GM18508 (cell line): ENCODE measurements around the gene ATXN1.

Experiments
- ATAC-seq: cut with Tn5 transposase; IDR thresholded peaks from one replicate; pipeline ENCODE4 v1.9.1; 2021; ENCODE audit warnings: moderate number of reproducible peaks; ENCODE audit not compliant: insufficient read depth, unreplicated experiment

The ATXN1 gene

GRCh38 chr6:16783952-16784565, 22.8 kb upstream of the ATXN1 start:
- no peak for ATAC-seq

- no peak for ATAC-seq
Observed at GRCh38 chr6:16783509-16783908, 22.2 kb upstream of the ATXN1 start.

GRCh38 chr6:16782278-16782677, 21.0 kb upstream of the ATXN1 start:
- no peak for ATAC-seq

GRCh38 chr6:16781348-16782169, 20.3 kb upstream of the ATXN1 start:
- no peak for ATAC-seq

- no peak for ATAC-seq
Observed at GRCh38 chr6:16778521-16778920, 17.3 kb upstream of the ATXN1 start.

- ATAC-seq, result no peak
Observed at GRCh38 chr6:16777794-16778193, 16.5 kb upstream of the ATXN1 start.

GRCh38 chr6:16776394-16777017, 15.2 kb upstream of the ATXN1 start:
- ATAC-seq, result no peak

- ATAC-seq, result no peak
Observed at GRCh38 chr6:16774437-16774836, 13.2 kb upstream of the ATXN1 start.

- ATAC-seq, result no peak
Observed at GRCh38 chr6:16773362-16773761, 12.1 kb upstream of the ATXN1 start.

- ATAC-seq, result no peak
Observed at GRCh38 chr6:16770701-16771569, 9.7 kb upstream of the ATXN1 start.

GRCh38 chr6:16769986-16770376, 8.7 kb upstream of the ATXN1 start:
- ATAC-seq, result no peak

- no peak for ATAC-seq
Observed at GRCh38 chr6:16769131-16769985, 8.1 kb upstream of the ATXN1 start.

- ATAC-seq, result no peak
Observed at GRCh38 chr6:16768477-16768830, 7.2 kb upstream of the ATXN1 start.

- ATAC-seq, result no peak
Observed at GRCh38 chr6:16767765-16768476, 6.7 kb upstream of the ATXN1 start.

- no peak for ATAC-seq
Observed at GRCh38 chr6:16766836-16767745, 5.8 kb upstream of the ATXN1 start.

- ATAC-seq, result no peak
Observed at GRCh38 chr6:16766043-16766536, 4.8 kb upstream of the ATXN1 start.

GRCh38 chr6:16765235-16765634, 4.0 kb upstream of the ATXN1 start:
- ATAC-seq, result no peak
